GM12872 (cell line): Measurements from ENCODE around the gene PDE4B.

Experiments used
- CTCF ChIP-seq: IDR thresholded peaks from 3 replicates; pipeline ENCODE4 v1.5.1; 2011; ENCODE audit warnings: low read depth, mild to moderate bottlenecking, low read length, moderate library complexity; ENCODE audit not compliant: insufficient read depth

PDE4B gene

GRCh38 chr1:66381621-66382275 is 589.1 kb downstream of the PDE4B start:
- TF ChIP-seq CTCF = no peak

- TF ChIP-seq CTCF = no peak
These were observed 590.5 kb downstream of the PDE4B start for GRCh38 chr1:66383168-66383567.

GRCh38 chr1:66383611-66384010 is 590.9 kb downstream of the PDE4B start:
- no peak for TF ChIP-seq CTCF

- no peak for TF ChIP-seq CTCF
These were observed 591.7 kb downstream of the PDE4B start for GRCh38 chr1:66384258-66384921.

GRCh38 chr1:66386712-66387111 is 594.0 kb downstream of the PDE4B start:
- no peak for TF ChIP-seq CTCF

GRCh38 chr1:66388913-66389312 is 596.2 kb downstream of the PDE4B start:
- no peak for TF ChIP-seq CTCF

GRCh38 chr1:66393586-66394287 is 601.0 kb downstream of the PDE4B start:
- no peak for TF ChIP-seq CTCF
